Esophagus muscularis mucosa (tissue), 4 donors: ENCODE results near the gene CDON. TPM values are rescaled to one million over a fixed set of nuclear protein-coding genes. Genes with fewer than 3 reads are reported as not detected.

Experiments
- DNase-seq: peaks from one replicate; pipeline ENCODE4 v3.0.0-alpha.2; 2017; ENCODE audit errors: extremely low spot score
- H3K27ac ChIP-seq, 4 donors: fragments of 200-600 bp; sonication (generic); replicated peaks in 1 of 4; 1 replicate in 3 of 4; 2 replicates in 1 of 4; pipeline ENCODE4 v1.5.1; 2016 to 2019; ENCODE audit warnings: mild to moderate bottlenecking in 1 of 4
- H3K27me3 ChIP-seq, 4 donors: fragments of 200-600 bp; sonication (generic); one replicate each; pipeline versions ENCODE4 v1.5.1 to v1.6.0; 2016 to 2019
- H3K36me3 ChIP-seq, 4 donors: fragments of 200-600 bp; sonication (generic); one replicate each; pipeline ENCODE4 v1.5.1; 2016 to 2019
- H3K4me1 ChIP-seq, 4 donors: fragments of 200-600 bp; sonication (generic); one replicate each; pipeline ENCODE4 v1.5.1; 2016 to 2019
- H3K4me3 ChIP-seq, 4 donors: fragments of 200-600 bp; sonication (generic); 1 replicate in 2 of 4; 2 replicates in 2 of 4; pipeline ENCODE4 v1.5.1; 2016 to 2019; ENCODE audit warnings: mild to moderate bottlenecking in 4 of 4, moderate library complexity in 1 of 4
- H3K9me3 ChIP-seq, 4 donors: fragments of 200-600 bp; sonication (generic); 1 replicate in 3 of 4; 2 replicates in 1 of 4; pipeline ENCODE4 v1.5.1; 2016 to 2019
- CTCF ChIP-seq, 3 experiments: fragments of 200-600 bp in 2 of 3; fragments of 450-650 bp in 1 of 3; sonication (generic) in 2 of 3; IDR thresholded peaks; one replicate each; pipeline ENCODE4 v1.5.1; 2017 to 2019; ENCODE audit warnings: antibody characterized with exemption in 3 of 3, mild to moderate bottlenecking in 2 of 3, moderate library complexity in 1 of 3
- EP300 ChIP-seq: sonication (generic); formaldehyde crosslinking; IDR thresholded peaks from one replicate; pipeline ENCODE4 v1.6.1; 2017; ENCODE audit warnings: antibody characterized with exemption
- POLR2A ChIP-seq: fragments of 450-650 bp; IDR thresholded peaks from one replicate; pipeline ENCODE4 v1.6.1; 2017; ENCODE audit warnings: antibody characterized with exemption, moderate library complexity, mild to moderate bottlenecking, low read depth
- POLR2AphosphoS5 ChIP-seq, 2 donors: sonication (generic); formaldehyde crosslinking; IDR thresholded peaks; one replicate each; pipeline ENCODE4 v1.6.1; 2017; ENCODE audit warnings: antibody characterized with exemption in 2 of 2
- WGBS: methylation state at CpG from one replicate; pipeline ENCODE4 v1.1.5; 2018; 5-methylcytosine and 5-hydroxymethylcytosine counted together
- intact Hi-C: fragments of 100-400 bp; cut with DNase I; formaldehyde crosslinking; loops from one replicate; pipeline ENCODE4 v1.15.1; 2023
- total RNA-seq, 4 donors: library from RNA; depleted of rRNA; stranded (reverse); fragments of >200 nt; gene quantifications; one replicate each; pipeline versions ENCODE4 v1.1.0 to v1.2.1, GENCODE V29; 2016

Gene CDON
- total RNA-seq, 4 donors from 2014 or later: 16.6 to 42.7 (median 28.1) TPM

DNA sequence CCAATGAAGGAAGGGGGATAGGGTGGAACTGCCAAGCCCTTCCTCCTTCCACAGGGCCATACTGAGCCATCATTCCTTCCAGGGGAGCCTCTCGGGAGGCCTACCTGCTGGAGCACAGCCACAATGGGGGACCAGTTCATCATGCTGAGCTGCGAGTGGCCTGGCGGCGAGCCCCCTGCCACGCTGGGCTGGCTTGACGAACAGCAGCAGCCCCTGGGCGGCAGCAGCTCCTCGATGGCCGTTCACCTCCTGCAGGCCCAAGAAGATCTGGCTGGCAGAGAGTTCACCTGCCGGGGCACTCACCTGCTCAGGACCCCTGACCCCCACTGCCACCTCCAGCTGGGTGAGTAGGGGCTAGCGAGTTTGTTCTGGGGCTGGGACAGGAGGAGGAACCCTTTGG, 110.9 kb downstream of the CDON start:
- Histone ChIP-seq H3K27me3 (no peaks in the 10 kb centered on the region), H3K27ac (peak overlapping the region; percentile 46 to 65 (median 54)), H3K4me3 (no peak overlapping the region), H3K4me1 (peaks cover 19 to 37% (median 32%) of the 10 kb centered on the region in 4 donors), H3K36me3 (peaks cover 0 to 11% (median 2%) of the 10 kb centered on the region in 4 donors), H3K9me3 (no peaks in the 10 kb centered on the region)
- TF ChIP-seq EP300: no peak
- no peak for TF ChIP-seq POLR2A
- no peak for TF ChIP-seq CTCF (IDR thresholded peaks at IDR 0.05)
- no peak for TF ChIP-seq POLR2AphosphoS5 (IDR thresholded peaks at IDR 0.05)
- DNase-seq: peak; percentile 79
- intact Hi-C loops: loop anchor here (5.0 kb wide), 1 partner anchor 111 kb away; the partner anchor contains the start of gene CDON
- WGBS: 76% methylated on average over 5 of the region's 11 CpGs

- 55% methylated on average over 15 of the region's 15 CpGs for WGBS
- peak; percentile 91 for DNase-seq
- Histone ChIP-seq H3K9me3 (no peaks in the 10 kb centered on the region), H3K4me3 (no peak overlapping the region), H3K36me3 (peaks cover 0 to 5% (median 2%) of the 10 kb centered on the region in 4 donors), H3K4me1 (peaks cover 19 to 37% (median 32%) of the 10 kb centered on the region in 4 donors), H3K27ac (peak overlapping the region; percentile 46 to 65 (median 54)), H3K27me3 (no peaks in the 10 kb centered on the region)
- intact Hi-C loops: loop anchor here (5.0 kb wide), 1 partner anchor 111 kb away; the partner anchor contains the start of gene CDON
- TF ChIP-seq EP300: no peak
- TF ChIP-seq POLR2AphosphoS5 (IDR thresholded peaks at IDR 0.05): peak; percentile 79 to 83
Measured at GRCh38 chr11:125950696-125951651, 111.7 kb downstream of the CDON start.

- TF ChIP-seq EP300 (no peak), POLR2AphosphoS5 (IDR thresholded peaks at IDR 0.05) (no peak), CTCF (IDR thresholded peaks at IDR 0.05) (no peak)
- Histone ChIP-seq H3K4me1 (peaks cover 19 to 37% (median 32%) of the 10 kb centered on the region in 4 donors), H3K4me3 (no peak overlapping the region), H3K9me3 (no peaks in the 10 kb centered on the region), H3K27me3 (no peaks in the 10 kb centered on the region), H3K36me3 (no peaks in the 10 kb centered on the region), H3K27ac (peak overlapping the region in 1 of 4 donors; percentile 47)
- DNase-seq: no peak
- intact Hi-C loops: loop anchor here (5.0 kb wide), 1 partner anchor 112 kb away; the partner anchor contains the start of gene CDON
- WGBS: 95% methylated on average over 4 of the region's 11 CpGs
Measured at GRCh38 chr11:125950178-125950490, 112.5 kb downstream of the CDON start.

- no peak overlapping the region for H3K27ac ChIP-seq
- no peaks in the 10 kb centered on the region for H3K27me3 ChIP-seq
- no peaks in the 10 kb centered on the region for H3K36me3 ChIP-seq
- no peak overlapping the region for H3K4me3 ChIP-seq
- peak; percentile 87 for DNase-seq
- WGBS: 95% methylated on average over 19 of the region's 22 CpGs
- no peaks in the 10 kb centered on the region for H3K9me3 ChIP-seq
- intact Hi-C loops: loop anchor here (5.0 kb wide), 1 partner anchor 113 kb away; the partner anchor contains the start of gene CDON
- peaks cover 19 to 37% (median 32%) of the 10 kb centered on the region in 4 donors for H3K4me1 ChIP-seq
- TF ChIP-seq EP300 (no peak), CTCF (IDR thresholded peaks at IDR 0.05) (no peak), POLR2AphosphoS5 (IDR thresholded peaks at IDR 0.05) (no peak), POLR2A (no peak)
Measured at GRCh38 chr11:125949271-125950177, 113.1 kb downstream of the CDON start.
